GM23248 (cell line): ENCODE data around the gene KATNAL1. TPM values are rescaled to one million over a fixed set of nuclear protein-coding genes. Genes with fewer than 3 reads are reported as not detected.
A peak's percentile ranks its signal among the peaks of the same experiment; 100 is the strongest.

Experiments used
- DNase-seq: peaks from one replicate; pipeline ENCODE4 v3.0.0-alpha.2; 2015
- H2AFZ ChIP-seq: fragments of 200-600 bp; sonication (generic); 2 replicates; pipeline ENCODE4 v1.6.1; 2016; ENCODE audit warnings: antibody characterized with exemption
- H3F3A ChIP-seq: fragments of 200-600 bp; sonication (generic); 2 replicates; pipeline ENCODE4 v1.6.1; 2016; ENCODE audit warnings: mild to moderate bottlenecking, antibody characterized with exemption, mixed run types; ENCODE audit not compliant: insufficient read depth
- H3K27ac ChIP-seq: fragments of 200-600 bp; sonication (generic); 2 replicates; pipeline ENCODE4 v1.5.1; 2016; ENCODE audit warnings: mild to moderate bottlenecking
- H3K27me3 ChIP-seq: fragments of 200-600 bp; sonication (generic); replicated peaks from 2 replicates; pipeline ENCODE4 v1.6.1; 2016; ENCODE audit warnings: mild to moderate bottlenecking; ENCODE audit not compliant: insufficient read depth
- H3K36me3 ChIP-seq: fragments of 200-600 bp; sonication (generic); 2 replicates; pipeline ENCODE4 v1.6.1; 2016; ENCODE audit warnings: low read depth, mild to moderate bottlenecking
- H3K4me1 ChIP-seq: fragments of 200-600 bp; sonication (generic); 2 replicates; pipeline ENCODE4 v1.6.1; 2016; ENCODE audit warnings: mild to moderate bottlenecking; ENCODE audit not compliant: insufficient read depth
- H3K4me2 ChIP-seq: fragments of 200-600 bp; sonication (generic); one replicate; pipeline ENCODE4 v1.6.1; 2016; ENCODE audit warnings: mild to moderate bottlenecking; ENCODE audit not compliant: unreplicated experiment
- H3K4me3 ChIP-seq: fragments of 200-600 bp; sonication (generic); 2 replicates; pipeline ENCODE4 v1.5.1; 2016; ENCODE audit warnings: mild to moderate bottlenecking
- H3K79me2 ChIP-seq: fragments of 200-600 bp; sonication (generic); 2 replicates; pipeline ENCODE4 v1.6.1; 2016; ENCODE audit warnings: mild to moderate bottlenecking; ENCODE audit not compliant: insufficient read depth
- H3K9ac ChIP-seq: fragments of 200-600 bp; sonication (generic); 2 replicates; pipeline ENCODE4 v1.6.1; 2016; ENCODE audit warnings: mild to moderate bottlenecking
- H3K9me2 ChIP-seq: fragments of 200-600 bp; sonication (generic); 2 replicates; pipeline ENCODE4 v1.6.1; 2016; ENCODE audit warnings: mixed run types, mild to moderate bottlenecking, moderate library complexity; ENCODE audit not compliant: insufficient read depth
- H3K9me3 ChIP-seq: fragments of 200-600 bp; sonication (generic); one replicate; pipeline ENCODE4 v1.6.1; 2017; ENCODE audit warnings: low read depth
- H4K20me1 ChIP-seq: fragments of 200-600 bp; sonication (generic); 2 replicates; pipeline ENCODE4 v1.6.0; 2016; ENCODE audit not compliant: insufficient read depth
- EZH2 ChIP-seq: fragments of 200-600 bp; sonication (generic); IDR thresholded peaks from 2 replicates; pipeline ENCODE4 v1.6.1; 2018; ENCODE audit warnings: antibody characterized with exemption, mild to moderate bottlenecking; ENCODE audit not compliant: insufficient read depth, poor library complexity, severe bottlenecking
- EZH2phosphoT487 ChIP-seq: fragments of 200-600 bp; sonication (generic); IDR thresholded peaks from 2 replicates; pipeline ENCODE4 v1.6.1; 2018; ENCODE audit warnings: antibody characterized with exemption, moderate library complexity, mild to moderate bottlenecking, low read depth; ENCODE audit not compliant: insufficient read depth
- WGBS, 2 experiments: methylation state at CpG; one replicate each; pipeline ENCODE4 v1.1.6; 2015 to 2017; ENCODE audit warnings: low lambda C conversion rate in 2 of 2, low coverage in 1 of 2; ENCODE audit errors: missing lambda C conversion rate in 2 of 2; 5-methylcytosine and 5-hydroxymethylcytosine counted together
- in situ Hi-C: fragments of 300-500 bp; cut with MboI; formaldehyde crosslinking; loops from 2 replicates; pipeline ENCODE4 v1.15.0; 2020
- polyA plus RNA-seq: library from polyadenylated mRNA; unstranded; fragments of >200 nt; fragmentation: Nextera tagmentation; extraction: Ambion mirVana; gene quantifications from 2 replicates; pipeline ENCODE4 v1.2.1, GENCODE V29; 2016
- total RNA-seq: library from RNA; depleted of rRNA; stranded (reverse); fragments of >200 nt; shearing (Covaris generic); gene quantifications from 2 replicates; pipeline ENCODE4 v1.2.3, GENCODE V29; 2014

KATNAL1 gene
- total and polyA plus RNA-seq, 2 experiments from 2014 or later = 23.1 to 34.8 TPM

- Histone ChIP-seq H3K9me2 (peaks cover 4% of the 10 kb centered on the region; the same call in 1 of the 2 replicates), H3K79me2 (peaks cover 95% of the 10 kb centered on the region), H4K20me1 (no peaks in the 10 kb centered on the region), H3K27me3 (no peaks in the 10 kb centered on the region), H3K9ac (no peak overlapping the region), H3K27ac (no peak overlapping the region), H3K4me1 (no peaks in the 10 kb centered on the region), H3K4me3 (no peak overlapping the region), H2AFZ (no peak overlapping the region), H3K9me3 (no peaks in the 10 kb centered on the region), H3K4me2 (no peak overlapping the region), H3F3A (no peaks in the 10 kb centered on the region), H3K36me3 (peaks cover 16% of the 10 kb centered on the region)
- TF ChIP-seq EZH2 (no peak), EZH2phosphoT487 (no peak)
- WGBS, 2 experiments = 96 to 97% methylated on average over 2 of the region's 2 CpGs
- in situ Hi-C loops = no loop called here
- no peak for DNase-seq
These were observed 59.9 kb downstream of the KATNAL1 start for GRCh38 chr13:30247406-30247805.

GRCh38 chr13:30241532-30241931 lies 65.8 kb downstream of the KATNAL1 start:
- no peak overlapping the region for H3K27ac ChIP-seq
- TF ChIP-seq EZH2 (no peak), EZH2phosphoT487 (no peak)
- no peaks in the 10 kb centered on the region for H3K9me3 ChIP-seq
- no peak overlapping the region for H3K4me2 ChIP-seq
- no peaks in the 10 kb centered on the region; the same call in 1 of the 2 replicates for H3K36me3 ChIP-seq
- H3K9me2 ChIP-seq = no peaks in the 10 kb centered on the region; the same call in 1 of the 2 replicates
- no peak for DNase-seq
- no peaks in the 10 kb centered on the region for H3F3A ChIP-seq
- peaks cover 91% of the 10 kb centered on the region for H3K79me2 ChIP-seq
- H3K4me1 ChIP-seq = no peaks in the 10 kb centered on the region
- H3K9ac ChIP-seq = no peak overlapping the region
- H2AFZ ChIP-seq = no peak overlapping the region
- H3K4me3 ChIP-seq = no peak overlapping the region
- no peaks in the 10 kb centered on the region for H3K27me3 ChIP-seq
- 55% methylated on average over 2 of the region's 2 CpGs for WGBS, 2 experiments
- in situ Hi-C loops = no loop called here
- no peaks in the 10 kb centered on the region; the same call in 1 of the 2 replicates for H4K20me1 ChIP-seq

DNA sequence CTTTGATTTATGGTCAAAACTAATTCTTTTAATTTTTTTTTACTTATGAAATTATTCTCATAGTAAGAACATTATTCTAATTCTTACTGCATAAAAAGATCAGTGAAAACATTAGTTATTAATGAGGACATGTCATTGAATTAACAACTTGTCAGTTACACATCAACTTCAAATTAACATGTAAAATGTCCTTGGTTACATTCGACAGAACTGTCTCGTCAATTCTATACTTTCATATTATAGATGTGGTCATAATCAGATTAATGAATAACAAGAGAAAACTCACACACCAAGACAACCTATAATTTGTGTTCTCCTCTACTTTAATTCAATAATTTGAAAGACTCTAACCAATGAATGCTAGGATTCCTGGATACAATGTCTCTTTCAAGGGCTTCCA lies 66.7 kb downstream of the KATNAL1 start:
- Histone ChIP-seq H3K27ac (no peak overlapping the region), H3K9me2 (no peaks in the 10 kb centered on the region; the same call in 1 of the 2 replicates), H3K4me1 (no peaks in the 10 kb centered on the region), H3K9me3 (no peaks in the 10 kb centered on the region), H2AFZ (no peak overlapping the region), H3K4me2 (no peak overlapping the region), H4K20me1 (no peaks in the 10 kb centered on the region; the same call in 1 of the 2 replicates), H3K4me3 (no peak overlapping the region), H3K27me3 (no peaks in the 10 kb centered on the region), H3F3A (no peaks in the 10 kb centered on the region), H3K36me3 (no peaks in the 10 kb centered on the region; the same call in 1 of the 2 replicates), H3K79me2 (peaks cover 86% of the 10 kb centered on the region), H3K9ac (no peak overlapping the region)
- TF ChIP-seq EZH2 (no peak), EZH2phosphoT487 (no peak)
- WGBS, 2 experiments = 94 to 97% methylated on average over 2 of the region's 2 CpGs
- in situ Hi-C loops = no loop called here
- no peak for DNase-seq

GRCh38 chr13:30235216-30235615 lies 72.1 kb downstream of the KATNAL1 start:
- 97 to 100% methylated on average over 1 of the region's 1 CpG for WGBS, 2 experiments
- H3K4me2 ChIP-seq = no peak overlapping the region
- no peaks in the 10 kb centered on the region; the same call in 1 of the 2 replicates for H4K20me1 ChIP-seq
- H3K36me3 ChIP-seq = peaks cover 13% of the 10 kb centered on the region
- H3K9me2 ChIP-seq = no peaks in the 10 kb centered on the region
- in situ Hi-C loops = no loop called here
- no peaks in the 10 kb centered on the region for H3F3A ChIP-seq
- no peak overlapping the region for H3K27ac ChIP-seq
- H3K9me3 ChIP-seq = no peaks in the 10 kb centered on the region
- DNase-seq = peak; percentile 7
- no peak overlapping the region for H3K4me3 ChIP-seq
- TF ChIP-seq EZH2phosphoT487 = no peak
- no peak for TF ChIP-seq EZH2
- H3K27me3 ChIP-seq = no peaks in the 10 kb centered on the region
- H3K79me2 ChIP-seq = peaks cover 72% of the 10 kb centered on the region
- H2AFZ ChIP-seq = no peak overlapping the region
- H3K9ac ChIP-seq = no peak overlapping the region
- H3K4me1 ChIP-seq = no peaks in the 10 kb centered on the region
